NCI-H2107 treated with DMSO at 0.1 percent for 48 hours (cell line): Measurements from ENCODE around the gene TXNDC8.
"Not testable (repeated sequence)": the region's sequence is repeated elsewhere in the genome, so short reads cannot be mapped to it uniquely, and the experiment has no call there.

Source experiments
- DNase-seq: peaks from one replicate; lab custom pipeline; 2025; ENCODE audit not compliant: unreplicated experiment; lab: John Stamatoyannopoulos, UW

The TXNDC8 gene

GRCh38 chr9:110337727-110338126 lies at the start of gene TXNDC8:
TXNDC8 (minus strand) TSS chr9:110337863.
- DNase-seq: no peak

GRCh38 chr9:110383491-110383890 lies 45.8 kb upstream of the TXNDC8 start:
- DNase-seq: no peak

- no peak for DNase-seq
Observed at GRCh38 chr9:110382731-110383130, 45.1 kb upstream of the TXNDC8 start.

GRCh38 chr9:110371411-110372007 lies 33.8 kb upstream of the TXNDC8 start:
- DNase-seq: no peak

- DNase-seq: no peak
Observed at GRCh38 chr9:110370315-110370714, 32.7 kb upstream of the TXNDC8 start.

GRCh38 chr9:110364451-110364850 lies 26.8 kb upstream of the TXNDC8 start:
- no peak for DNase-seq

GRCh38 chr9:110358992-110359391 lies 21.3 kb upstream of the TXNDC8 start:
- DNase-seq: not testable (repeated sequence)

GRCh38 chr9:110357505-110357904 lies 19.8 kb upstream of the TXNDC8 start:
- no peak for DNase-seq

- DNase-seq: no peak
Observed at GRCh38 chr9:110356639-110357395, 19.2 kb upstream of the TXNDC8 start.

GRCh38 chr9:110355911-110356310 lies 18.2 kb upstream of the TXNDC8 start:
- DNase-seq: no peak

- no peak for DNase-seq
Observed at GRCh38 chr9:110351009-110351467, 13.4 kb upstream of the TXNDC8 start.

GRCh38 chr9:110346325-110346724 lies 8.7 kb upstream of the TXNDC8 start:
- no peak for DNase-seq

- no peak for DNase-seq
Observed at GRCh38 chr9:110344821-110345220, 7.2 kb upstream of the TXNDC8 start.

- DNase-seq: no peak
Observed at GRCh38 chr9:110343551-110343950, 5.9 kb upstream of the TXNDC8 start.

- no peak for DNase-seq
Observed at GRCh38 chr9:110340306-110340705, 2.6 kb upstream of the TXNDC8 start.

GRCh38 chr9:110338143-110338542 lies 480 bp upstream of the TXNDC8 start:
- DNase-seq: no peak

- no peak for DNase-seq
Observed at GRCh38 chr9:110336363-110336762, 1.3 kb downstream of the TXNDC8 start.

GRCh38 chr9:110334871-110335270 lies 2.8 kb downstream of the TXNDC8 start:
- no peak for DNase-seq

GRCh38 chr9:110334183-110334582 lies 3.5 kb downstream of the TXNDC8 start:
- DNase-seq: no peak

GRCh38 chr9:110332766-110333165 lies 4.9 kb downstream of the TXNDC8 start:
- DNase-seq: no peak

- no peak for DNase-seq
Observed at GRCh38 chr9:110330484-110331105, 7.1 kb downstream of the TXNDC8 start.

GRCh38 chr9:110329639-110330230 lies 7.9 kb downstream of the TXNDC8 start:
- DNase-seq: no peak
